Fibroblast of upper back skin (primary cell): ENCODE measurements around the gene BANP.
A peak's percentile ranks its signal among the peaks of the same experiment; 100 is the strongest.
"Not testable (repeated sequence)": the region's sequence is repeated elsewhere in the genome, so short reads cannot be mapped to it uniquely, and the experiment has no call there.

Source experiments
- DNase-seq: peaks from one replicate; pipeline ENCODE4 v3.0.0-alpha.2; 2013

The BANP gene

DNA sequence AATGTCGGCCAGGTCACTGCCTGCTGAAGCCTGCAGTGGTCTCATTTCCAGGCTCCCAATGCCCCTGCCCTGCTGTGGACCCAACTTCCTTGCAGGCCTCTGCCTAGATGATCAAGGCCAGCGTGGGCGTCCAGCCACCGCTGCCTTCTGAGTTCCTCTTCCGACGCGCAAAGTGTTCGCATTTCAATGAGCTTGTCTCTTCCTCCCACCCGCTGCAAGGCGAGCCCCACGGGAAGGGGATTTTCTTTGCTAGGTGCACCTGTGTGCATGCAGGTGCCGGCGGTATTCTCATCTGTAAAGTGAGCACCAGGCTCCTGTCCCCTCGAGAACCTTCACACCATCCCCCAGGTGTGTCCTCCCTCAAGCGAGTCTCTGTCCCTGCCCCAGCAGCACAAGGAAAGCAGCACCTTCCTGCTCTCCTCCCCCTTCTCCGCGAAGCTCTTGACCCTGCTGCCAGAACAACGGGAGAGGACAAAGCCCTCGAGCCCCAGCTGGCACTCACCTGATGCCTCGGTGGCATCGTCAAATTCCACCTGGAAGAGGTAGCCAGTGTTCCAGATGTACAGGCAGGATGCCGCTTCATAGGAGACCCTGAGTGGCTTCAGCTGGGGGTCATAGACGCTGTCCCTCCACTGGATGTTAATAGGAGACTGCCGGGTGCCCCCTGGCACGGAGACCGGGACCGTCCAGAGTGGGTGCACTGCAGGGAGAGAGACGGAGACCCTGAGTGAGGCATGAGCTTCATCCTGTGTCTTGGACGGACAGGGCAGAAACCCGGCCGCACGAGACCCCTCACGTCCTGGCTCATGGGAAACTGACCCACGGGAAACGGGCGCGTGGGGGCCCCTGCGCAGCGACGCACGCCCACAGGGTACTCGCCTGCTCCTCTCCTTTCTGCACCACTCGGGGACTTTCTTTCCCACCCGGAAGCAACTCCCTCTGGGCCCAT, 24.7 kb upstream of the BANP start:
- DNase-seq: no peak

GRCh38 chr16:87927195-87927562, 24.1 kb upstream of the BANP start:
- no peak for DNase-seq

GRCh38 chr16:87929986-87930385, 21.2 kb upstream of the BANP start:
- peak; percentile 74 for DNase-seq

DNA sequence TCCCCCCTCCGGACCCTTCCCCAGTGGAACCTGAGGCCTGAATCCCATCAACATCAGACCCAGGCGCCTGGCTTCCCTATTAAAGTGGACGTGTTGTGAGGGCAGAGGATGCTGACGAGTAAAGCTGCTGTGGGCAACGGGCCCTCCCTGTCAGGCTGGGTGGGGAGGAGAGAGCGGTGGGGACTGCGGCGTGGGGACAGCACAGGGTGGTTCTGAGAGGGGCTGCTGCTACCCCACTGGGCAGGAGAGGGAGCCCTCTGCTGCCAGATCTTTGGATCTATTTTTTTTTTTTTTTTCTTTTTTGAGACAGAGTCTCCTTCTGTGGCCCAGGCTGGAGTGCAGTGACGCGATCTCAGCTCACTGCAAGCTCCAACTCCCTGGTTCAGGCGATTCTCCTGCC, 20.8 kb upstream of the BANP start:
- no peak for DNase-seq

- no peak for DNase-seq
Measured at GRCh38 chr16:87931504-87931903, 19.7 kb upstream of the BANP start.

GRCh38 chr16:87932475-87933139, 18.6 kb upstream of the BANP start:
- DNase-seq: not testable (repeated sequence)

DNA sequence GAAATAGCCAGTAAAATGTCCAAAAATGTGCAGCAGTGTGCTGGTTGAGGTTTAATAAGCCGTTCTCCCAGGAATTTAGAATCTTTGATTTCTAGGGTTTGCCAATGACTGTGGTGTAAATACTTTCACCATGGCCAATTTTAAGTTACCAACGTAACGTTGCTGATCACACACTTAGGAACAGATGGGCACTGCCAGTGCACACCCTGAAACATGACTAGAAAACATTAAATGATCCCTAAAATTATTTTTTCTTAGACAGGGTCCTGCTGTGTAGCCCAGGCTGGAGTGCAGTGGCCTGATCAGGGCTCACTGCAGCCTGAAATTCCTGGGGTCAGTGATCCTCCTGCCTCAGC, 18.1 kb upstream of the BANP start:
- DNase-seq: no peak

GRCh38 chr16:87934752-87935425, 16.3 kb upstream of the BANP start:
- not testable (repeated sequence) for DNase-seq

DNA sequence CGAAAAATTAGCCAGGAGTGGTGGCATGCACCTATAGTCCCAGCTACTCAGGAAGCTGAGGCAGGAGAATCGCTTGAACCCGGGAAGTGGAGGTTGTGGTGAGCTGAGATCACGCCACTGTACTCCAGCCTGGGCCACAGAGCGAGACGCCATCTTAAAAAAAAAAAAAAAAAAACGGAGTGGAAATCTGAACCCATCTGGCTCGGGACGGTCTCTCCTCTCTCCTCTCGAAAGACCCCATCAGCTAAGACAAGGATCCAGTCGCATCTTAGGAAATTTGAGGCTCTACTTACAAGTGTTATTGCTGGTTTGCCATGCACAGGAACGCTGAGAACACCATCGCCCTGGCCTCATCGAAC, 15.2 kb upstream of the BANP start:
- not testable (repeated sequence) for DNase-seq

DNA sequence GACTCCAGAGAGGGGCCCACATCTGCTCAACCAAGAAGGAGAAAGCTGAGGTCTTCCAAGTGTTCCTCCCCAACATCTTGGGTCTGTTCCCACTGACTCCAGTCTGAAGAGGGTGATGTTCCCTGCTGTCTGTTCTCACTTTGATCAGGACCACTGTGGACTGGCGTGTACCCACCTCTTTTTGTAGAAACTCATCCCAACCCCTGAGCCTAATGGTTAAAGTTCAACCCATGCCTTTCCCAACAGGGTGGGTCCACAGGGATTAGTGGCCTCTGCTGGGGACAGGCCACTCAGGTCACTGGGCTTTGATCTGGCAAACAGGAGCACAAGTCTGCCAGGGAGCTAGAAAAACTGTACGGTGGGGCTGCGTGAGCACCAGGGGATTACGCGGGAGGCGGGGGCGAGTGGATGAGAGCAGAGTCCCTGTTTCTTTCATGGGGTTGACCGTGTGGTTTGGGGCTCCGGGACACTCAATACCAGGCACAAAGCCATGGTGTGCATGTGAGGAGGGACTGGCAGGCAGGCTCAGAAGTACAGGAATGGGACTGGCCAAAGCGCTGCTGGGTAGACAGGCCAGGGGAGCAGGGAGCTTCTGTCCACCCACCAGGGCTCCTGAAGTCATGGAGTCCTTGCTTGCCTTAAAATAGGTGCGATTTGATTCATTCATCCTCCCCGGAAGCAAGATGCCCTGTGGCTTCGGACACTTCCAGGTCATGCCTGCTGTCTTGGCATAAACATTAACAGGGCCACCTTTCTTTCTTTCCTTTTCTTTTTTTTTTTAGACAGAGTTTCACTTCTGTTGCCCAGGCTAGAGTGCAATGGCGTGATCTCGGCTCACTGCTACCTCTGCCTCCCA, 14.6 kb upstream of the BANP start, which contains the start of gene CA5A:
TSS of gene CA5A (minus strand) at position 155 of the 856 bp plus-strand sequence. CDS start at position 76, 79 bp downstream.
- DNase-seq: no peak

- DNase-seq: not testable (repeated sequence)
Measured at GRCh38 chr16:87937231-87937542, 14.0 kb upstream of the BANP start.

DNA sequence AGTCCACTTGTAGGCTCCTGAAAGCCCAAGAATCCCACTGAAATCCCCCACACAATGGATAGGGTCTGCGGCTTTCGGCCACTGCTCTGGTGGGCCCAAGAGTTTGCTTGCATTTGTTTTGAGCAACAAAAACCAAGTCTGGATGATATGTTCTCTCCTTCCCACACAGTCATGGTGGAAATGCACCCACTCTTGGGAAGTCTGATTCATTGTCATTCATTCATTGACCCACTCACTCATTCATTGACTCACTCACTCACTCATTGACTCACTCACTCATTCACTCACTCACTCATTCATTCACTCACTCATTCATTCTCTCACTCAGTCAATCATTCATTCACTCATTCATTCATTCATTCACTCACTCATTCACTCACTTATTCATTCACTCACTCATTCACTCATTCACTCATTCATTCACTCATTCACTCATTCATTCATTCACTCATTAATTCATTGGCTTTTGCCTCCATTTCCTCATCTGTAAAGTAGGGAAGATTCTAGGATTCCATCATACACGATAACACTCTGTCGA, 12.8 kb upstream of the BANP start:
- DNase-seq: no peak

- no peak for DNase-seq
Measured at GRCh38 chr16:87939562-87940423, 11.4 kb upstream of the BANP start.

DNA sequence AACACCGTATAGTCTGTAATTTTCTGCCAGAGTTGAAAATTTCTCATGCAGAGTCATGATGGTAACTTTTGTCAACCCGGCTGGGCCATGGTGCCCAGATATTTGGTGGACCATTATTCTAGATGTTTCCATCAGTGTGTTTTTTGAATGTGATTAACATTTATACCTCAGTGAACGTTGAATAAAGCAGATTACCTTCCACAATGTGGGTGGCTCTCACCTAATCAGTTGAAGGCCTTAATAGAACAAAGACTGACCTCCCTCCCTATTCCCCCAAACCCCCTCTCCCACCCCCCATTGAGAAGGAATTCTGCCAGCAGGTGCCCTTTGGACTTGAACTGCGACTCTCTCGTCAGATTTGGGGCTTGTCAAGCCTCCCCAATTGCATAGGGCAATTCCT, 8.6 kb upstream of the BANP start:
- DNase-seq: no peak

GRCh38 chr16:87945351-87946042, 5.7 kb upstream of the BANP start:
- peak; percentile 56 for DNase-seq

DNA sequence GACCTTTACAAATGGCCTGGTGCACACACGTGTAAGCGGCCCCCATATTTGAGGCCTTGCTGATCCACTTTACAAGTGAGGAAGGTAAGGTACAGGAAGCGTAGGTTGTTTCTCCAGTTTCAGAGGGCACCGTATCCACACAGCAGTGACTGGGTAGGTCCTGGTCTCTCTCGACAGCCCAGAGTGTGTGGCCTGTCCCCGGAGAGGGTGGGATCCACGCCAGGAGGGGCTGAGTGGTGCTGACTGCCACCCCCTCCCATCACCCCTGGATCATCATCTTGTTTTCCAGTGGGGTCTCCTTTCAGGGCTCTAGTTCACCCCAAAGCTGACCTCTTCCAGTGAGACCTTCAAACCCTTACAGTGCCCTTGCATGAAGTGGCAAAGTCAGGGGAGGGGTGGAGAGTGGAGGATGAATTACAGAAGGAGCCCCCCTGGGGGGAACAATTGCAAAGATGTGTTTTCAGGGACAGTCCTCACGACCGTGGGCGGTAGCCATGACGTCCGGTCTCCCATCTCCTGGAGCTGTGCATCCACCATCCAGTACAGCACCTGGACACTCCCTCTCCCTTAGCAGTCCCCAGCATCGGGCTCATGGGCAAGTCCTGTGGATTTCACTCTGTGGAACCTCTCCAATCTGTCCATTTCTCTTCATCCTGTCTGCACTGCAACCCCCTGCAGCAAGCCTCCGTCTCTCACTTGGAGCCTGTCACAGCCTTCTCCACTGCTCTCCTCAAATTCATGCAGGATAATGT, 4.5 kb upstream of the BANP start:
- DNase-seq: no peak

- DNase-seq: no peak
Measured at GRCh38 chr16:87947356-87948118, 3.7 kb upstream of the BANP start.

GRCh38 chr16:87948119-87948545, 3.1 kb upstream of the BANP start:
- no peak for DNase-seq

GRCh38 chr16:87948735-87949070, 2.5 kb upstream of the BANP start:
- no peak for DNase-seq
